SIG-M5 (cell line): ENCODE measurements around the gene TRIM7.

Experiments used
- DNase-seq: peaks from one replicate; lab custom pipeline; 2025; lab: John Stamatoyannopoulos, UW

Gene TRIM7

GRCh38 chr5:181204826-181205760 lies at the start of gene TRIM7:
Gene TRIM7, minus strand, starts transcription at chr5:181205196. Its CDS starts 86 bp downstream, at chr5:181205110.
- DNase-seq: no peak

GRCh38 chr5:181248277-181248676 lies 43.3 kb upstream of the TRIM7 start:
- no peak for DNase-seq

- DNase-seq: no peak
These were observed 41.5 kb upstream of the TRIM7 start for GRCh38 chr5:181246276-181247049.

- DNase-seq: no peak
These were observed 40.7 kb upstream of the TRIM7 start for GRCh38 chr5:181245427-181246275.

GRCh38 chr5:181243564-181244343 lies 38.8 kb upstream of the TRIM7 start, which contains the start of gene RACK1:
Gene RACK1, minus strand, starts transcription at chr5:181243906. Its CDS starts 106 bp downstream, at chr5:181243800.
- DNase-seq: no peak

GRCh38 chr5:181243018-181243563 lies 38.1 kb upstream of the TRIM7 start:
- DNase-seq: no peak

- DNase-seq: no peak
These were observed 37.0 kb upstream of the TRIM7 start for GRCh38 chr5:181242031-181242451.

- DNase-seq: no peak
These were observed 36.5 kb upstream of the TRIM7 start for GRCh38 chr5:181241393-181241975.

- no peak for DNase-seq
These were observed 34.2 kb upstream of the TRIM7 start for GRCh38 chr5:181239062-181239663.

- no peak for DNase-seq
These were observed 32.9 kb upstream of the TRIM7 start for GRCh38 chr5:181237729-181238385.

GRCh38 chr5:181236954-181237641 lies 32.1 kb upstream of the TRIM7 start:
- DNase-seq: no peak

- no peak for DNase-seq
These were observed 31.5 kb upstream of the TRIM7 start for GRCh38 chr5:181236471-181236870.

GRCh38 chr5:181235689-181236366 lies 30.8 kb upstream of the TRIM7 start:
- DNase-seq: no peak

GRCh38 chr5:181235323-181235688 lies 30.3 kb upstream of the TRIM7 start:
- no peak for DNase-seq

GRCh38 chr5:181234455-181235306 lies 29.7 kb upstream of the TRIM7 start:
- no peak for DNase-seq

- no peak for DNase-seq
These were observed 28.9 kb upstream of the TRIM7 start for GRCh38 chr5:181233801-181234454.
